CD4-positive, alpha-beta T cell treated with Interleukin-4 for 4 hours (primary cell): ENCODE measurements around the gene COPZ2.

Experiments
- DNase-seq: peaks from one replicate; pipeline ENCODE4 v3.0.0-alpha.2; 2020

COPZ2 gene

GRCh38 chr17:47982645-47983390, 54.8 kb downstream of the COPZ2 start:
- no peak for DNase-seq

GRCh38 chr17:47982091-47982617, 55.4 kb downstream of the COPZ2 start:
- no peak for DNase-seq

GRCh38 chr17:47981462-47981861, 56.1 kb downstream of the COPZ2 start:
- no peak for DNase-seq

- no peak for DNase-seq
These were observed 57.1 kb downstream of the COPZ2 start for GRCh38 chr17:47980541-47980940.

- peak; percentile 28 for DNase-seq
These were observed 59.3 kb downstream of the COPZ2 start for GRCh38 chr17:47978324-47978723.
